ENCODE measurements around the gene PPP4C. TPM values are rescaled to one million over a fixed set of nuclear protein-coding genes. Genes with fewer than 3 reads are reported as not detected.

Gene PPP4C
- total RNA-seq, 2 donors from 2014 or later: 111 to 156 TPM

- intact Hi-C loops (cut with DNase I): no loop called here
- Histone ChIP-seq H3K36me3 (peaks cover 7% of the 10 kb centered on the region), H3K4me3 (no peak overlapping the region), H3K27ac (peak overlapping the region; percentile 79), H3K27me3 (no peaks in the 10 kb centered on the region), H3K4me1 (peaks cover 33% of the 10 kb centered on the region), H3K9me3 (no peaks in the 10 kb centered on the region), H3K9ac (ENCODE audit: low read depth in 2 of 2, low read length in 2 of 2) (peak overlapping the region in 1 of 2 donors; percentile 65)
- TF ChIP-seq CTCF (IDR thresholded peaks at IDR 0.05): no peak
- no peak for DNase-seq
Measured at GRCh38 chr16:30116291-30117207, 40.8 kb downstream of the PPP4C start.

- intact Hi-C loops (cut with DNase I): no loop called here
- H3K4me3 ChIP-seq: no peak overlapping the region
- no peak for DNase-seq
- H3K27me3 ChIP-seq: no peaks in the 10 kb centered on the region
- H3K36me3 ChIP-seq: peaks cover 7% of the 10 kb centered on the region
- no peak overlapping the region for H3K27ac ChIP-seq
- no peak for TF ChIP-seq CTCF (IDR thresholded peaks at IDR 0.05)
- peak overlapping the region in 1 of 2 donors; percentile 29 for H3K9ac ChIP-seq (ENCODE audit: low read depth in 2 of 2, low read length in 2 of 2)
- H3K4me1 ChIP-seq: peaks cover 38% of the 10 kb centered on the region
- H3K9me3 ChIP-seq: no peaks in the 10 kb centered on the region
Measured at GRCh38 chr16:30117768-30118167, 42.0 kb downstream of the PPP4C start.

- H3K27ac ChIP-seq: peak overlapping the region; percentile 98
- H3K4me3 ChIP-seq: no peak overlapping the region
- no peaks in the 10 kb centered on the region for H3K27me3 ChIP-seq
- no peaks in the 10 kb centered on the region for H3K9me3 ChIP-seq
- no peak overlapping the region for H3K9ac ChIP-seq (ENCODE audit: low read depth in 2 of 2, low read length in 2 of 2)
- no peak for TF ChIP-seq CTCF (IDR thresholded peaks at IDR 0.05)
- H3K36me3 ChIP-seq: peaks cover 7% of the 10 kb centered on the region
- peaks cover 27% of the 10 kb centered on the region for H3K4me1 ChIP-seq
- intact Hi-C loops (cut with DNase I): no loop called here
- no peak for DNase-seq
Measured at GRCh38 chr16:30119428-30119827, 43.6 kb downstream of the PPP4C start.

- Histone ChIP-seq H3K27ac (peak overlapping the region; percentile 98), H3K4me1 (peaks cover 21% of the 10 kb centered on the region), H3K36me3 (peaks cover 7% of the 10 kb centered on the region), H3K27me3 (no peaks in the 10 kb centered on the region), H3K9me3 (no peaks in the 10 kb centered on the region), H3K4me3 (no peak overlapping the region), H3K9ac (ENCODE audit: low read depth in 2 of 2, low read length in 2 of 2) (peak overlapping the region; percentile 3 to 99)
- intact Hi-C loops (cut with DNase I): no loop called here
- no peak for TF ChIP-seq CTCF (IDR thresholded peaks at IDR 0.05)
- DNase-seq: peak; percentile 88
Measured at GRCh38 chr16:30120340-30121105, 44.7 kb downstream of the PPP4C start.

GRCh38 chr16:30121741-30122571 is 46.2 kb downstream of the PPP4C start:
- TF ChIP-seq CTCF (IDR thresholded peaks at IDR 0.05): no peak
- H3K36me3 ChIP-seq: peaks cover 7% of the 10 kb centered on the region
- intact Hi-C loops (cut with DNase I): no loop called here
- H3K9ac ChIP-seq (ENCODE audit: low read depth in 2 of 2, low read length in 2 of 2): peak overlapping the region; percentile 99
- H3K27ac ChIP-seq: peak overlapping the region; percentile 98
- DNase-seq: peak; percentile 73
- peaks cover 16% of the 10 kb centered on the region for H3K4me1 ChIP-seq
- H3K27me3 ChIP-seq: no peaks in the 10 kb centered on the region
- peak overlapping the region; percentile 90 for H3K4me3 ChIP-seq
- H3K9me3 ChIP-seq: no peaks in the 10 kb centered on the region

All from colonic mucosa (tissue), 4 donors.